22Rv1 (cell line): Measurements from ENCODE around the gene PRR19.
A peak's percentile ranks its signal among the peaks of the same experiment; 100 is the strongest.

ENCODE experiments used
- H3K27ac ChIP-seq: fragments of 450-650 bp; 2 replicates; pipeline ENCODE4 v1.5.1; 2017
- CTCF ChIP-seq: fragments of 450-650 bp; IDR thresholded peaks from 2 replicates; pipeline ENCODE4 v1.5.1; 2017; ENCODE audit warnings: mild to moderate bottlenecking
- ZFX ChIP-seq: fragments of 450-650 bp; IDR thresholded peaks from 2 replicates; pipeline ENCODE4 v1.6.1; 2017; ENCODE audit warnings: antibody characterized with exemption, borderline replicate concordance

Gene PRR19

GRCh38 chr19:42332059-42332458, 30.1 kb downstream of the PRR19 start:
- TF ChIP-seq CTCF (no peak), ZFX (no peak)
- H3K27ac ChIP-seq, result no peak overlapping the region

DNA sequence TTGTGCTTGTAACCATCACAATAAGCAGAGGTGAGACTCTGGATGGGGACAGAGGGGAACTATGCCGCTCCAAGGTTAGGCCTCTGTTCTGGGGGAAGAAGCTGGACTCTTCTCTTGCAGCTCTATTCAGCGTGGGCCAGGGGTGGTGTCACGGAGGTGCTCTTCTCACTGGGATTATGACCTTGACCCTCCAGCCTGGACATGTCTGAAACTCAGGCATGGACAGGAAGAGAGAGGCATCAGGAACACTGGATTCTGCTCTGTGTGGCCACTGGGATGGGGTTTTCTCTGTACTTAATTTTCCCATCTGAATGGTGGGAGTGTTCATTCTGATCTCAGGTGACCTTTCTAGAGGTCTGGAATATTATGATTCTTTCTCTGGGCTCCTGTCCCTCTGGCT, 31.1 kb downstream of the PRR19 start:
- TF ChIP-seq CTCF, result no peak
- TF ChIP-seq ZFX, result no peak
- H3K27ac ChIP-seq, result no peak overlapping the region

DNA sequence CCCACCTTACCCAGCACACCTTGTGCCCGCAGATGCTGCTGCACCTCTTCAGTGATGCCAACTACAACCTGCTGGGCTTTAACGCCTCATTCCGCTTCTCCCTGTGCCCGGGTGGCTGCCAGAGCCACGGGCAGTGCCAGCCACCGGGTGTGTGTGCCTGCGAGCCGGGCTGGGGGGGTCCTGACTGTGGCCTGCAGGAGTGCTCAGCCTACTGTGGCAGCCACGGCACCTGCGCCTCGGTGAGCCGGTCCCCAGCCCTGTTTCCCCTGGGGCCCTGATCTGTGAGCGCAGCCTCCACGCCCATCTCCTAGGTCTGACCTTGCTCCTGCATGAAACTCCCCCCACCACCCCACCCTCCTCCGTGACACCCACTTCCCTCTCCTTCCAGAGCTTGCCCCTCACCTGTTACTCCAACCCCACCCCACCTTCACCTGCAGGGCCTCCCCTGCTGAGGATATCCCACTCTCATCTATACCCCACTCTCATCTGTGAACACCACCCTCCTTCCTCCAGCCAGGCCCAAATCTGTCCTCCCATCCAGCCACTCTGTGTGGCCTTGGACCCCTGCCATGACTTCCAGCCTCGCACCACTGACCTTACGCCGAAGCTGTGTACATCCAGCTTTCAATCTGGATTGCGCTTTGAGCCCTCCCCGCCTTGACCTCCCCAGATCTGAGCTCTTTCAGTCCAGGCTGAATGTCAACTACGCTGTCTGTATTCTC, 32.2 kb downstream of the PRR19 start:
- TF ChIP-seq ZFX (no peak), CTCF (no peak)
- H3K27ac ChIP-seq, result no peak overlapping the region

DNA sequence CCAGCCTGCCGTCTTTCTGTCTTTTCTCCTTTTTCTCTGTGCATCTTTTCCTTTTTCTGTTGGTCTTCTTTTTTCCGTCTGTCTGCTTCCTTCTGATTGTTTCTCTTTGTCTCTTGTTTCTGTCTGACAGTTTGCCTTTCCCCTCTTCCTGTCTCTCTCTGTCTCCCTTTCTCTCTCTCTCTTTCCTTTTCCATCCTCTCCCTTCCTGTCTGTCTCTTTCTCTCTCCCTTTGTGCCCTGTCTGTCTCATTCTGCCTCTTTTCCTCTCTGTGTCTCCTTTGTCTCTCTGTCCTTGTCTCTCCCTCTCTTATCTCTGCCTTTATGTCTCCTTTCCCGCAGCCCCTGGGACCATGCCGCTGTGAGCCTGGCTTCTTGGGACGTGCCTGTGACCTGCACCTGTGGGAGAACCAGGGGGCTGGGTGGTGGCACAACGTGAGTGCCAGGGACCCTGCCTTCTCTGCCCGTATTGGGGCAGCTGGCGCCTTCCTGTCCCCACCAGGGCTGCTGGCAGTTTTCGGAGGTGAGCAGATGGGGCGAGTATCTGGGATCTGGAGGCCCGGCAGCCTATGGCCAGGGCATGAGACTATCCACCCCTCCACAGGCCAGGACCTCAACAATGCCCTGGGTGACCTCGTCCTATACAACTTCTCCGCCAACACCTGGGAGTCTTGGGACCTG, 32.9 kb downstream of the PRR19 start:
- TF ChIP-seq CTCF (no peak), ZFX (no peak)
- no peak overlapping the region for H3K27ac ChIP-seq

DNA sequence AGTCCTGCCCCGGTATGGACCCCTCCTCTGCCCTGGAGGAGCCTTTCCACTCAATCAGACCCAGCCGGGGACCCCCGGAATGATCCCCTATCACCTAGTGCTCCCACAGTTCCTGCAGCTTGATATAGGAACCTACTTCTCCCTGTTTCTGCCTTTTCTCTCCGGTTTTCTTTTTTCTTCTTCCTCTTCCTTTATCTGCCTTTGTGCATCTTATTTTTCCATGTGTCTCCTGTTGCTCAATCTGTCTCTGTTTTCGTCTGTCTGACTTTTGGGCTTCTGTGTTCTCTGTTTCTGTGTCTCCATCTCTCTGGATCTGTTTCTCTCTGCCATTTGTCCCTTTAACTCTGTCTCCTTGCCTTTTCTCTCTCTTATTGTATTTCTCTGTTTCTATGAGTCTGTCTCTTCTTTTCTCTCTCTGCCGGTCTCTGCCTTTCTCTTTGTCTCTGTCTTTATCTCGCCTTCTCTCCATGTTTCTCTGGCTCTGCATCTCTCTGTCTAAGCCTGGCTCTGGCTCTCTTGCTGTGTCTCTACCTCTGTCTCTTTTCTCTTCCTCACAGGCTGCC, 33.5 kb downstream of the PRR19 start:
- no peak overlapping the region for H3K27ac ChIP-seq
- TF ChIP-seq CTCF (no peak), ZFX (no peak)

DNA sequence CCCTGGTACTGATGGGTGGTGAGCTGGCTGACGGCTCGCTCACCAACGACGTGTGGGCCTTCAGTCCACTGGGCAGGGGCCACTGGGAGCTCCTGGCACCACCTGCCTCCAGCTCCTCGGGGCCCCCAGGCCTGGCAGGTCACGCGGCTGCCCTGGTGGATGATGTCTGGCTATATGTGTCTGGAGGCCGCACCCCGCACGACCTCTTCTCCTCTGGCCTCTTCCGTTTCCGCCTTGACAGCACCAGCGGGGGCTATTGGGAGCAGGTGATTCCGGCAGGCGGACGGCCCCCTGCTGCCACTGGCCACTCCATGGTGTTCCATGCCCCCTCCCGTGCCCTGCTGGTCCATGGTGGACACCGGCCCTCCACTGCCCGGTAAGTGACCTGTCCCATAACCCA, 34.0 kb downstream of the PRR19 start:
- no peak for TF ChIP-seq ZFX
- no peak for TF ChIP-seq CTCF
- no peak overlapping the region for H3K27ac ChIP-seq

- H3K27ac ChIP-seq, result peak overlapping the region; percentile 59
Measured at GRCh38 chr19:42339126-42339860, 37.4 kb downstream of the PRR19 start.

DNA sequence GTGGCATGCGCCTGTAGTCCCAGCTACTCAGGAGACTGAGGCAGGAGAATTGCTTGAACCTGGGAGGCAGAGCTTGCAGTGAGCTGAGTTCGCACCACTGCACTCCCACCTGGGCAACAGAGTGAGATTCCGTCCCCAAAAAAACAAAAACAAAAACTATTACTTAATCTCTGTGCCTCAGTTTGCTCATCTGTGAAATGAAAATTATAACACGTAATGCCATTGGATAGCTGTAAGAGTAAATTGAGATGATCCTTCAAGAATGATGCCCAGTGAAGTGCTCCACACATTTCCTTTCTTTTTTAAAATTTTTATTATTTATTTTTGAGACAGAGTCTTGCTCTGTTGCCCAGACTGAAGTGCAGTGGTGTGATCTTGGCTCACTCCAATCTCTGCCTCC, 38.0 kb downstream of the PRR19 start:
- H3K27ac ChIP-seq, result peak overlapping the region; percentile 59; the same call in 1 of the 2 replicates
